Transverse colon (tissue), 4 donors: ENCODE results near the gene CD34. TPM values are rescaled to one million over a fixed set of nuclear protein-coding genes. Genes with fewer than 3 reads are reported as not detected.

ENCODE experiments used
- DNase-seq: peaks from one replicate; pipeline ENCODE4 v3.0.0-alpha.2; 2019
- H3K27ac ChIP-seq, 4 donors: fragments of 200-600 bp; sonication (generic); 2 replicates each; pipeline ENCODE4 v1.5.1; 2016 to 2018; ENCODE audit warnings: inconsistent platforms in 4 of 4
- H3K27me3 ChIP-seq: fragments of 200-600 bp; sonication (generic); 2 replicates; pipeline ENCODE4 v1.5.1; 2017; ENCODE audit warnings: inconsistent platforms
- H3K36me3 ChIP-seq, 4 donors: fragments of 200-600 bp; sonication (generic); 2 replicates each; pipeline ENCODE4 v1.5.1; 2017 to 2019; ENCODE audit warnings: inconsistent platforms in 4 of 4
- H3K4me1 ChIP-seq, 4 donors: fragments of 200-600 bp; sonication (generic); 2 replicates each; pipeline ENCODE4 v1.5.1; 2017 to 2020; ENCODE audit warnings: inconsistent platforms in 4 of 4
- H3K4me3 ChIP-seq, 4 donors: fragments of 200-600 bp; sonication (generic); 1 replicate in 1 of 4; 2 replicates in 3 of 4; pipeline versions ENCODE4 v1.5.1 to v1.6.1; 2017 to 2019; ENCODE audit warnings: inconsistent platforms in 4 of 4
- H3K9me3 ChIP-seq, 2 donors: fragments of 200-600 bp; sonication (generic); 2 replicates each; pipeline ENCODE4 v1.5.1; 2017 to 2019; ENCODE audit warnings: inconsistent platforms in 2 of 2
- CTCF ChIP-seq, 5 experiments: fragments of 200-600 bp in 3 of 5; fragments of 450-650 bp in 2 of 5; sonication (generic) in 3 of 5; IDR thresholded peaks; 1 replicate in 2 of 5; 2 replicates in 3 of 5; pipeline ENCODE4 v1.5.1; 2016 to 2017; ENCODE audit warnings: antibody characterized with exemption in 5 of 5, inconsistent platforms in 3 of 5, mild to moderate bottlenecking in 2 of 5, moderate library complexity in 1 of 5
- EP300 ChIP-seq: sonication (generic); formaldehyde crosslinking; IDR thresholded peaks from one replicate; pipeline ENCODE4 v1.6.1; 2017; ENCODE audit warnings: antibody characterized with exemption, low read depth
- POLR2A ChIP-seq: fragments of 450-650 bp; IDR thresholded peaks from one replicate; pipeline ENCODE4 v1.6.1; 2016; ENCODE audit warnings: antibody characterized with exemption, mild to moderate bottlenecking, moderate library complexity
- POLR2AphosphoS5 ChIP-seq, 3 donors: sonication (generic); formaldehyde crosslinking; IDR thresholded peaks; one replicate each; pipeline ENCODE4 v1.6.1; 2016; ENCODE audit warnings: antibody characterized with exemption in 3 of 3
- WGBS, 2 donors: methylation state at CpG; one replicate each; pipeline ENCODE4 v1.1.5; 2018; ENCODE audit warnings: low coverage in 1 of 2; 5-methylcytosine and 5-hydroxymethylcytosine counted together
- in situ Hi-C, 4 donors: fragments of 200-750 bp; cut with MboI; loops; one replicate each; pipeline versions ENCODE4 v1.15.0 to v1.15.1; 2017; ENCODE audit warnings: low sequenced_read_pairs in 3 of 4, low pct_ligation_motif_present in 1 of 4, low pct_unique_long_range_greater_than_20kb in 1 of 4
- intact Hi-C: fragments of 100-400 bp; cut with DNase I; formaldehyde crosslinking; loops from one replicate; pipeline ENCODE4 v1.15.1; 2023; ENCODE audit warnings: low total_unique reads
- total RNA-seq, 4 donors: library from RNA; depleted of rRNA; stranded (reverse); fragments of >200 nt; gene quantifications; one replicate each; pipeline ENCODE4 v1.1.0, GENCODE V29; 2016

CD34 gene
- total RNA-seq, 4 donors from 2014 or later: 7.5 to 85.2 (median 9.7) TPM

GRCh38 chr1:207868774-207869721, 41.9 kb downstream of the CD34 start:
- Histone ChIP-seq H3K36me3 (no peaks in the 10 kb centered on the region), H3K27me3 (no peaks in the 10 kb centered on the region), H3K4me3 (peak overlapping the region; percentile 70 to 93 (median 76)), H3K9me3 (no peaks in the 10 kb centered on the region), H3K4me1 (peaks cover 26 to 67% (median 47%) of the 10 kb centered on the region in 4 donors), H3K27ac (peak overlapping the region; percentile 93 to 96 (median 95))
- intact Hi-C loops: no loop called here
- 5 to 50% methylated on average over 1 to 57 of the region's 87 CpGs for WGBS, 2 donors
- in situ Hi-C loops: loop anchor here in 2 of 4 donors (5.0 kb wide), 2 partner anchors 37 to 42 kb away; no protein-coding TSS in a partner anchor
- TF ChIP-seq CTCF (IDR thresholded peaks at IDR 0.05) (peak; percentile 63 to 88 (median 80)), EP300 (no peak), POLR2A (no peak), POLR2AphosphoS5 (IDR thresholded peaks at IDR 0.05) (peak in 2 of 3 donors; percentile 56 to 75)
- peak; percentile 81 for DNase-seq

- peak overlapping the region; percentile 93 to 96 (median 95) for H3K27ac ChIP-seq
- H3K9me3 ChIP-seq: no peaks in the 10 kb centered on the region
- H3K4me1 ChIP-seq: peaks cover 27 to 66% (median 52%) of the 10 kb centered on the region in 4 donors
- intact Hi-C loops (no loop called here), in situ Hi-C loops (loop anchor here in 2 of 4 donors (5.0 kb wide), 2 partner anchors 36 to 41 kb away; no protein-coding TSS in a partner anchor)
- TF ChIP-seq EP300 (no peak), POLR2AphosphoS5 (IDR thresholded peaks at IDR 0.05) (no peak), CTCF (IDR thresholded peaks at IDR 0.05) (no peak), POLR2A (no peak)
- H3K27me3 ChIP-seq: no peaks in the 10 kb centered on the region
- H3K4me3 ChIP-seq: peak overlapping the region; percentile 70 to 93 (median 76)
- WGBS, 2 donors: 3% methylated on average over 24 of the region's 24 CpGs; no CpG with 5 or more reads in 1 of the 2 donors
- no peaks in the 10 kb centered on the region for H3K36me3 ChIP-seq
- DNase-seq: peak; percentile 60
Measured at GRCh38 chr1:207868251-207868773, 42.6 kb downstream of the CD34 start.

- Histone ChIP-seq H3K27ac (peak overlapping the region; percentile 93 to 96 (median 95)), H3K27me3 (no peaks in the 10 kb centered on the region), H3K36me3 (no peaks in the 10 kb centered on the region), H3K4me3 (peak overlapping the region; percentile 70 to 93 (median 76)), H3K9me3 (no peaks in the 10 kb centered on the region), H3K4me1 (peaks cover 27 to 68% (median 53%) of the 10 kb centered on the region in 4 donors)
- peak; percentile 32 for DNase-seq
- 0 to 56% methylated on average over 4 to 15 of the region's 19 CpGs for WGBS, 2 donors
- intact Hi-C loops (loop anchor here (1.0 kb wide), 1 partner anchor 41 kb away; no protein-coding TSS in a partner anchor), in situ Hi-C loops (loop anchor here in 2 of 4 donors (5.0 kb wide), 2 partner anchors 35 to 40 kb away; no protein-coding TSS in a partner anchor)
- no peak for TF ChIP-seq POLR2AphosphoS5 (IDR thresholded peaks at IDR 0.05)
- TF ChIP-seq POLR2A: peak; percentile 17
Measured at GRCh38 chr1:207867136-207868109, 43.5 kb downstream of the CD34 start.
